A172 (cell line): ENCODE results near the gene CACNG7. TPM values are rescaled to one million over a fixed set of nuclear protein-coding genes. Genes with fewer than 3 reads are reported as not detected.

Source experiments
- DNase-seq: peaks from one replicate; pipeline ENCODE4 v3.0.0-alpha.2; 2015; ENCODE audit warnings: low spot score
- total RNA-seq: library from RNA; depleted of rRNA; stranded (reverse); fragments of >200 nt; shearing (Covaris generic); gene quantifications from 2 replicates; pipeline ENCODE4 v1.2.3, GENCODE V29; 2014; rRNA removed

CACNG7 gene
- total RNA-seq, 1 experiment from 2014 or later = not detected

GRCh38 chr19:53982001-53982451 lies 72.9 kb downstream of the CACNG7 start:
- no peak for DNase-seq

GRCh38 chr19:53982611-53983010 lies 73.5 kb downstream of the CACNG7 start:
- peak; percentile 60 for DNase-seq

DNA sequence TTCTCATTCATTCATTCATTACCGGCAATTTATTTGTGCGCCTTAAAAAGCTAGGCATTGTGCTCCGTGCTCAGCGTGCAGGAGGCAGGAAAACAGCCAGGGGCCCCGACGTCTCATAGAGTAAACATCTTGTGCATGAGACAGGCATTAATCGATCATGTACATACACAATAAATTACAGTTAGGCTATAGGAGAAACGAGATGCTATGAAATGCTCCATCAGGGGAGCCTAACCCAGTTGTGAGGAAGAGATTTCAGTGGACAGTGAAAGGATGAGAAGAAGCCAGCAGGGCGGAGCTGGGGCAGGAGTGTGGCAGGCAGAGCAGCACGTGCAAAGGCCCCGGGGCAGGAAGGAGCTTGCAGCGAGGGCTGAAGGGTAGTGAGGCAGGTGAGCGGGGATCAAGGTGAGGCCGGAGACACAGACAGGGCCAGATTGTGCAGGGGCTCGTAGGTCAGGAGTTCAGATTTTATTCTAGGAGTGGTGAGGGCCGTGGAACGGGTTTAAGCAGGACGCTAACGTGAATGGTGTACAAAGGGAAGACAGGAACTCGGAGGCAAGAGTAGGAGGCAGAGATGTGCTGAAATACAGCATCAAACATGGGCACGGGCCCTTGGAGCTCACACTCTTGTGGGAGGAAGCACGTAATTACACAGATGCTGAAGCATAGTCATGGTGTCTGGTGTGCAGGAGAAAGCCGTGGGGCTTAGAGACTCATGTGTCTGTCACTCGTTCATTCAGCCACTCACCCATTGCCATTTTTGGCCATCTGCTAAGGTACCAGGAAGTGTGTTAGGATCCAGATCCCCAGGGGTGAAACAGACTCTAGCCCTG lies 74.6 kb downstream of the CACNG7 start:
- no peak for DNase-seq

GRCh38 chr19:53985863-53986262 lies 76.8 kb downstream of the CACNG7 start:
- no peak for DNase-seq

GRCh38 chr19:53988981-53989380 lies 79.9 kb downstream of the CACNG7 start:
- no peak for DNase-seq

GRCh38 chr19:53989600-53990533 lies 80.8 kb downstream of the CACNG7 start:
- peak; percentile 69 for DNase-seq

DNA sequence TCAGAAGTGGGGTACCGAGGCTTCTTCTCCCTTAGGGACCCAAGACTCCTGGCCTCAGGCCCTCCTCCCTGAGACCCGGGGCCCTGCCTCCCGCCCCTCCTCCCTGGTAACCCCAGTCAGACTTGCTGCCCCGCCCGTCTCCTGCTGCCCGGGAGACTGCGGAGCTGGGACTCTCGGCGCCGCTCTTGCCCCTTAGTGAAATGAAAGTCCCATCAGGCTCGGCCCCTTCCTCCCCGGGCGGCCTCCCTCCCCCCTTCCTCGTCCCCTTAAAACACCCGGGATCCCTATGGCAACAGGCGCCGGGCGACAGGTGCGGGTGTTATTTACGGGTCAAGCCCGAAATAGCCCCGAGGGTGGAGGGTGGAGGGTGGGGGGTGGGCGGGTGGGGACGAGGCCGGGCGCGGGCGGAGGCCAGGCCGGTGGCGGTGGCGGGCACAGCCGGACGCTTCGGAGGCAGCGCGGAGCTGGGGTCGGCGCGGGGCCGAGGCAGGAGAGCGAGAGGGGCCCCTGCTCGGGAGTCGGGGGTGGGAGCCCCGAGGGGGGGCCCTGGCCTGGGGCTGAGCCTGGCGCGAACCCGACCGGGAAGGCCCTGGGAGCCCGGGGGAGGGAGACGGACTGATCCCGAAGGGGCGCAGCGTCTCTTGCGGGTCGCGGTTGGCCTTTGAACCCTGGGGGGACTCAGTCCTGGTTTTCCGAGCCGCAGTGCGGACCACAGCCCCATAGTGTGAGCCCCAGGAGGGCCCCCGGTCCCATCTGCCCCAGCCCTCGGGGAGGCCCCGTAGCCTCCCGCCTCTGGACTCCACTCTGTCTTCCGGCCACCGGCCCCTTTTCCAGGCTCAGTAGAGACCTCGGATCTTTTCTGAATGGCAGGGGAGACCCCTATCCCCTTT lies 82.4 kb downstream of the CACNG7 start, which contains the start of gene CACNG6:
Gene CACNG6 (plus strand): TSS at position 414 of the 890 bp plus-strand sequence. CDS start 1,241 bp downstream, outside the sequence.
- peak; percentile 61 for DNase-seq

- DNase-seq = no peak
Observed at GRCh38 chr19:53992211-53992610, 83.1 kb downstream of the CACNG7 start.

DNA sequence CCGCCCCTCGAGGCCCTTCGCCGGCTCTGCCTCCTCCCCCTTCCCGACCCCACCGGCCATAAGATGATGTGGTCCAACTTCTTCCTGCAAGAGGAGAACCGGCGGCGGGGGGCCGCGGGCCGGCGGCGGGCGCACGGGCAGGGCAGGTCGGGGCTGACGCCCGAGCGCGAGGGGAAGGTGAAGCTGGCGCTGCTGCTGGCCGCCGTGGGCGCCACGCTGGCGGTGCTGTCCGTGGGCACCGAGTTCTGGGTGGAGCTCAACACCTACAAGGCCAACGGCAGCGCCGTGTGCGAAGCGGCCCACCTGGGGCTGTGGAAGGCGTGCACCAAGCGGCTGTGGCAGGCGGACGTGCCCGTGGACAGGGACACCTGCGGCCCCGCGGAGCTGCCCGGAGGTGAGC lies 83.7 kb downstream of the CACNG7 start:
- DNase-seq = no peak

- no peak for DNase-seq
Observed at GRCh38 chr19:53993448-53993847, 84.4 kb downstream of the CACNG7 start.

Other genes with a start within 250 kb of the CACNG7 start
- not detected in 2 replicates for gene NLRP12, start 85.0 kb upstream of the CACNG7 start, total RNA-seq
- gene MYADM, start 41.4 kb upstream of the CACNG7 start, total RNA-seq = 34.9 and 49.7 TPM in 2 replicates
- gene PRKCG, start 27.1 kb upstream of the CACNG7 start, total RNA-seq = 2.2 TPM in 1 of 2 replicates, not detected in the other
- 0.43 and 0.72 TPM in 2 replicates for gene CACNG8, start 53.7 kb downstream of the CACNG7 start, total RNA-seq
- 6.3 and 7.5 TPM in 2 replicates for gene CACNG6, start 82.4 kb downstream of the CACNG7 start, total RNA-seq
- gene VSTM1, start 154.6 kb downstream of the CACNG7 start, total RNA-seq = not detected in 2 replicates
- gene TARM1, start 172.1 kb downstream of the CACNG7 start, total RNA-seq = not detected in 2 replicates
- 0.41 TPM in 1 of 2 replicates, not detected in the other for gene OSCAR, start 191.5 kb downstream of the CACNG7 start, total RNA-seq
- 79.7 and 156 TPM in 2 replicates for gene NDUFA3, start 193.6 kb downstream of the CACNG7 start, total RNA-seq
- gene TFPT, start 206.4 kb downstream of the CACNG7 start, total RNA-seq = 49.9 and 53.8 TPM in 2 replicates
- 135 and 162 TPM in 2 replicates for gene PRPF31, start 206.5 kb downstream of the CACNG7 start, total RNA-seq
- 21.1 and 25.5 TPM in 2 replicates for gene CNOT3, start 228.5 kb downstream of the CACNG7 start, total RNA-seq